ENCODE results near the gene C12orf43.

Gene C12orf43

DNA sequence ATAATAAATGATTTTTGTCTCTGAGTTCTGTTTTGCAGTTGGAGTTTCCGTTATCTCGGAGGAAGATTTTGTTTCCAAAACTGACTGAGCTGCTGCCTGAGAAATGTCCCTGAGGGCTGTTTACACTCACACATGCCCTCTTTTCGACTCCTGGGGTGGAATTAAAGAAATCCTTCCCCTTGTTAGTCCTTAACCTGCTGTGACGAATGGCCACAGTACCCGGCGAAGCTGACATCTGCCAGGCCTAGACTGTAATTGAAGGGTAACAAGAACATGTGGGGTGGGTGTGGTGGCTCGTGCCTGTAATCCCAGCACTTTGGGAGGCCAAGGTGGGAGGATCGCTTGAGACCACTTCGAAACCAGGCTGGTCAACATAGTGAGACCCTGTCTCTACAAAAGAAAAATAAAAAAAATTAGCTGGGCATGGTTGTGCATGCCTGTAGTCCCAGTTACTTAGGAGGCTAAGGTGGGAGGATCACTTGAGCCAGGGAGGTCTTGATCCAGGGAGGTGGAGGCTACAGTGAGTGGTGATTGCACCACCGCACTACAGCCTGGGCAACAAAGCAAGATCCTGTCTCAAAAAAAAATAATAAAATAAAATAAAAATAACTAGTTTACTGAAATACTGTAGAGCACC lies 14.4 kb upstream of the C12orf43 start:
- no peak for DNase-seq (ENCODE audit: low spot score)

GRCh38 chr12:121026274-121027045 lies 10.2 kb upstream of the C12orf43 start:
- peak; percentile 28 for DNase-seq (ENCODE audit: low spot score)

- DNase-seq (ENCODE audit: low spot score) = peak; percentile 34
Observed at GRCh38 chr12:121025442-121026226, 9.3 kb upstream of the C12orf43 start.

DNA sequence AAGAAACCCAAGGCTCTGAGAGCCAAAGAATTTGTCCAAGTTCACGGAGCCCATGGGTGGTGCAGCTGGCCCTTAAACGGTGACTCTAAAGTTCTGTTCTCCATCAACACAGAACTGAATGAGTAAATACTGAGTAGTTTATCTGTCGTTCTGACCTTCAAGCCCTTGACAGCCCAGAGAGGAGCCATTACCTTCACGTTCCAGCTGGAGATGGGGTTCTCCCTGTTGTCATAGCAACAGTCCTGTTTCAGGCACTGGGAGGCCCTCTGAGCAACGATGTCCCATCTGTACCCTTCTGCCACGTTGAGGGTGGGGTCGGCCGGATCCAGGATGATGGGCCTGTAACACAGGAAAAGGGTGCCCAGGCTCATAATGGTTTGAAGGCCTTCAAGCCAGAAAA lies 7.5 kb upstream of the C12orf43 start:
- no peak for DNase-seq (ENCODE audit: low spot score)

DNA sequence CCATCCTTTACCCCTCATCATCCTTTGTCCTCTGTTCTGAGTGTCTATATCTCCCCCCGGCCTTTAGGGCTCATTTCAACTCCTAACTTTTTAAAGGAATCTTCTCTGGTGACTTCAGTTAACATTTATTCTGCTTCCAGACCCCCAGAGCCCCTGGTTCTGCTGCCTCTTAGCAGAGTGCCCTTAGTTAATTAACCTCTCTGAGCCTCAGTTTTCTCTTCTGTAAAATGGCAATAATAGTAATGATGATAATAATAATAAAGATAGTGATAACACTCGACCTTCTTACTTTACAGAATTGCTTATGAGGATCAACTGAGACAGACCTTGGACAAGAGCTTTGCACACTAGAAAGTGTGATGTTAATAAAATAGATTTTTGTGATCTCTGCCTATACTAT lies 6.4 kb upstream of the C12orf43 start:
- no peak for DNase-seq (ENCODE audit: low spot score)

GRCh38 chr12:121021754-121022153 lies 5.5 kb upstream of the C12orf43 start:
- DNase-seq (ENCODE audit: low spot score) = no peak

- no peak for DNase-seq (ENCODE audit: low spot score)
Observed at GRCh38 chr12:121018860-121019617, 2.8 kb upstream of the C12orf43 start.

- DNase-seq (ENCODE audit: low spot score) = no peak
Observed at GRCh38 chr12:121017966-121018491, 1.7 kb upstream of the C12orf43 start.

DNA sequence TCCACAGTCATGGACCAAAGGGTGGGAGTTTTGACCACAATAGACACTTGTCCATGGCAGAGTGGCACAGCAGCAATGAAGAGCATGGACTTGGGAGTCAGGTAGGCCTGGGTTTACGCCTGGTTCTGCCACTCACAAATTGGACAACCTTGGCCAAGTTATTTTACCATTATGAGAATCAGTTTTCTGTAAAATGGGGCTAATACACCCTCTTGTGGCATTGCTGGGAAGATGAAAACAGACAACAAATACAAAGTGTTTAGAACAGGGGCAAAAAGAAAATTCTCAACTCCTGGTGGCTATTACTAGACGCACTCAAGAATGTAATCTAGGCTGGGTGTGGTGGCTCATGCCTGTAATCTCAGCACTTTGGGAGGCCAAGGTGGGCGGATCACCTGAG lies 2.6 kb downstream of the C12orf43 start:
- no peak for DNase-seq (ENCODE audit: low spot score)

DNA sequence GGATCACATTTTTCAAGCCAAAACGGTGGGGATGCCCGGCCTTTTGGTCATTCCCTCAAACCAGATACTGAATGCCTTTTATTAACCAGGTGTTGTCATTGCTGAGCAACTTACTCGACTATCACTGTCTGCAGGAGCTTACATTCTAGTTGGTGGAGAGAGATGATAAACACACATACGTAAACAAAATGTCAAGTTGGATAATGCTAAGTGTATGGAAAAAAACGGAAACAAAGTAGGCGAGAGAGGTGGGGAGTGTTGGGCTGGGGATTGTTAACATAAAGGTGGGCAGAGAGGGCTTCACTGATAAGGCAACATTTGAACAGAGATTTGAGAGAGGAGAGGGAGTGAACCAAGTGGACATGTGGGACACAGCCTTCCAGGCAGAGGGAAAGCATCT lies 4.5 kb downstream of the C12orf43 start:
- DNase-seq (ENCODE audit: low spot score) = no peak

GRCh38 chr12:121010860-121011259 lies 5.4 kb downstream of the C12orf43 start:
- DNase-seq (ENCODE audit: low spot score) = no peak

DNA sequence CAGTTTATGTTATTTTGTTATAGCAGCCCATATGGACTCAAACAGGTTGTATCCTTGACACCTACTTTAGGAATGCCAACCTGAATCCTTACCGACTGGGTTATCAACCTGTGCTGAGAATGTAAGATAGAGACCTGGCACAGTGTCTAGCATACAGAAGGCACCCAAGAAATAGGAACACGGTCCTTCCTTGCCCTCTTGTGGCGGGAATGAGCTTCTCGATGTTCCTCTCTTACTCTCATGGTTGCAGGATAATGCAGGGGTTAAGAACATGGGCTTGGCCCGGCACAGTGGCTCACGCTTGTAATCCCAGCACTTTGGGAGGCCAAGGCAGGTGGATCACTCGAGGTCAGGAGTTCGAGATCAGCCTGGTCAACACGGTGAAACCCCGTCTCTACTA lies 6.5 kb downstream of the C12orf43 start:
- DNase-seq (ENCODE audit: low spot score) = no peak

- DNase-seq (ENCODE audit: low spot score) = no peak
Observed at GRCh38 chr12:121008347-121009098, 7.8 kb downstream of the C12orf43 start.

- peak; percentile 38 for DNase-seq (ENCODE audit: low spot score)
Observed at GRCh38 chr12:121005346-121005815, 10.9 kb downstream of the C12orf43 start.

- no peak for DNase-seq (ENCODE audit: low spot score)
Observed at GRCh38 chr12:121004253-121004815, 12.0 kb downstream of the C12orf43 start.

DNA sequence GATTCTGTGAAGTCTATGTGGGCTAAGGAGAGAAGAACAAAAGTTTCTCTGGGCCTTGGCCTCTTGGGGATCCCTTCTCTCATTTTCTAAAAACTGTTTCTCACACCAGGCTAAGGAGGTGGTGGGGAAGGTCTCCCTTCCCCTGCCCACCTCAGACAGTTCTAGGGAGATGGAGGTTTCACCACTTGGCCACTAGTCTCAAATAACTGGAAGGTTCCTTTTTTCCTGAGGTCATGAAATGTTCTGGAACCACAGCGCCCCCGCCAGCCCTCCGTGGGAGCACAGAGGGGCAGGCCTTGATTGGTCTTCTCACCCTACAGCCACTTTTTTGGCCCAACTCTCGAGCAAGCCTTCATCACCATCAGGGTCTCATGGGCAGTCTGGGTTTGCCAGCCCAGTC lies 12.6 kb downstream of the C12orf43 start:
- DNase-seq (ENCODE audit: low spot score) = no peak

DNA sequence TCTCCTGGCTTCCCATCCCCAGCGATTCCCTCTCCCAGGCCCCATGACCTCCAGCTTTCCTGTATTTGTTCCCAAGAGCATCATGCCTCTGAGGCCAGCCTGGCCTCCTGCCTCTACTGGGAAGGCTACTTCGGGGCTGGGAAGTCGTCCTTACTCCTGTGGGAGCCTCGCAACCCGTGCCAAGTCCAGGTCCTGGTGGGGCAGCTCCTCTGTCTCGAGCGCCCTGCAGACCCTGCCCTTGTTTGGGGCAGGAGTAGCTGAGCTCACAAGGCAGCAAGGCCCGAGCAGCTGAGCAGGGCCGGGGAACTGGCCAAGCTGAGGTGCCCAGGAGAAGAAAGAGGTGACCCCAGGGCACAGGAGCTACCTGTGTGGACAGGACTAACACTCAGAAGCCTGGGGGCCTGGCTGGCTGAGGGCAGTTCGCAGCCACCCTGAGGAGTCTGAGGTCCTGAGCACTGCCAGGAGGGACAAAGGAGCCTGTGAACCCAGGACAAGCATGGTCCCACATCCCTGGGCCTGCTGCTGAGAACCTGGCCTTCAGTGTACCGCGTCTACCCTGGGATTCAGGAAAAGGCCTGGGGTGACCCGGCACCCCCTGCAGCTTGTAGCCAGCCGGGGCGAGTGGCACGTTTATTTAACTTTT lies 14.3 kb downstream of the C12orf43 start:
- no peak for DNase-seq (ENCODE audit: low spot score)

GRCh38 chr12:121001060-121001459 lies 15.2 kb downstream of the C12orf43 start:
- DNase-seq (ENCODE audit: low spot score) = no peak

DNA sequence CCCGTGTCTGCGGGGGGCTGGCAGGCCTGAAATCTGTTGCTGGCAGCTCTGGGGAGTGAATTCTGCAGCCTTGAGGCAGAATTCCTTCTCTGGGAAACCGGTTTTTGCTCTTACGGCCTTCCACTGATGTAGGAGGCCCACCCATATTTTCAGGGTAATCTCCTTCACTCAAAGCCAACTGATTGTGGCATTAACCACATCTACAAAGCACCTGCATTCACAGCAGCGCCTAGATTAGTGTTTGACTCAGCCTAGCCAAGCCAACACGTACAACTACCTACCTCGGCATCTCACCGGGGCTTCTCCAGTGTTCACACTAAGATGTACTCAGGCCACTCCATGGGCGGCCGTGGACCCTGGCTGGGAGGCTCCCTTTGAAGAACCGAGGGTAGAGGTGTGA lies 15.8 kb downstream of the C12orf43 start:
- no peak for DNase-seq (ENCODE audit: low spot score)
